Measurements from ENCODE around the gene CD3E.

Gene CD3E

GRCh38 chr11:118328745-118329144 is 24.2 kb downstream of the CD3E start:
- no peak for DNase-seq

GRCh38 chr11:118334745-118335144 is 30.2 kb downstream of the CD3E start:
- no peak for DNase-seq

- peak in 1 of 4 experiments; percentile 11 for DNase-seq
Observed at GRCh38 chr11:118338637-118339061, 34.1 kb downstream of the CD3E start.

GRCh38 chr11:118339281-118339961 is 34.9 kb downstream of the CD3E start:
- DNase-seq, result no peak

- DNase-seq, result no peak
Observed at GRCh38 chr11:118340449-118340848, 35.9 kb downstream of the CD3E start.

GRCh38 chr11:118341261-118341660 is 36.7 kb downstream of the CD3E start:
- no peak for DNase-seq

GRCh38 chr11:118341815-118342489 is 37.4 kb downstream of the CD3E start:
- no peak for DNase-seq

GRCh38 chr11:118342503-118343161 is 38.1 kb downstream of the CD3E start, which contains the start of gene CD3D:
Gene CD3D, minus strand, starts transcription at chr11:118342705. Its CDS starts 98 bp downstream, at chr11:118342607.
- DNase-seq, result no peak

GRCh38 chr11:118343248-118343647 is 38.7 kb downstream of the CD3E start:
- no peak for DNase-seq

GRCh38 chr11:118343981-118344515 is 39.5 kb downstream of the CD3E start, which contains the start of gene CD3G:
Gene CD3G, plus strand, starts transcription at chr11:118344344. Its CDS starts 80 bp downstream, at chr11:118344424.
- no peak for DNase-seq

- DNase-seq, result no peak
Observed at GRCh38 chr11:118349475-118349874, 44.9 kb downstream of the CD3E start.

- peak in 3 of 4 experiments; percentile 34 to 73 (median 49) for DNase-seq
Observed at GRCh38 chr11:118353084-118353710, 48.7 kb downstream of the CD3E start.

GRCh38 chr11:118358071-118358470 is 53.5 kb downstream of the CD3E start:
- DNase-seq, result no peak

- DNase-seq, result peak; percentile 96 to 98 (median 97)
Observed at GRCh38 chr11:118359295-118359958, 54.9 kb downstream of the CD3E start, which contains the start of gene UBE4A. Gene UBE4A, plus strand, starts transcription at chr11:118359600. Its CDS starts 5,481 bp downstream, at chr11:118365081.

- DNase-seq, result no peak
Observed at GRCh38 chr11:118364956-118365615, 60.6 kb downstream of the CD3E start.

Data from suppressor macrophage (primary cell).